ENCODE data around the gene MPHOSPH10.
"Not testable (repeated sequence)": the region's sequence is repeated elsewhere in the genome, so short reads cannot be mapped to it uniquely, and the experiment has no call there.

MPHOSPH10 gene

DNA sequence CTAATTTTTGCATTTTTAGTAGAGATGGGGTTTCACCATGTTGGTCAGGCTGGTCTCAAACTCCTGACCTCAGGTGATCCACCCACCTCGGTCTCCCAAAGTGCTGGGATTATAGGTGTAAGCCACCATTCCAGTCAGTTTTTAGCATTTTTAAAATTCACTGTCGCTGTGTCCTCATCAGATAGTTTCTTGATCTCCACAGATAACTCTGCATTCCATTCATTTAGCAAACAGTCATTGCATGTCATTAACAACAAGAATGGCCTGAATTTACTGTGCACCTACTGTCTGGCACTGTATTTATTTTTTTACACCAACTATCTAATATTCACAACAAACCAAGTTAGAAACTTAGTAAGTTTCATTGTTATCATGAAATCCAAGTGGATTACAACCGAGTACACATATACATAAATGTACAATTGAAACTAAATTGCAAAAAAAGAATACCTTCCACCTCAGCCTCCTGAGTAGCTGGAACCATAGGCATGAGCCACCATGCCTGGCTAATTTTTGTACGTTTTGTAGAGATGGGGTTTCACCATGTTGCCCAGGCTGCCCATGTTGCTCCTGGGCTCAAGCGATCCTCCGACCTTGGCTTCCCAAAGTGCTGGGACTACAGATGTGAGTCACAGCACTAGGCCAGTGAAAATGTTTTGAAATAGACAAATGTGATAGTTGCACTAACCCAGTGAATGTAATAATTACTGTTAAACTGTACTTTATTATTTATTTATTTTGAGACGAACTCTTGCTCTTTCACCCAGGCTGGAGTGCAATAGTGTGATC, 4.7 kb upstream of the MPHOSPH10 start:
- DNase-seq (ENCODE audit: low spot score), result no peak

DNA sequence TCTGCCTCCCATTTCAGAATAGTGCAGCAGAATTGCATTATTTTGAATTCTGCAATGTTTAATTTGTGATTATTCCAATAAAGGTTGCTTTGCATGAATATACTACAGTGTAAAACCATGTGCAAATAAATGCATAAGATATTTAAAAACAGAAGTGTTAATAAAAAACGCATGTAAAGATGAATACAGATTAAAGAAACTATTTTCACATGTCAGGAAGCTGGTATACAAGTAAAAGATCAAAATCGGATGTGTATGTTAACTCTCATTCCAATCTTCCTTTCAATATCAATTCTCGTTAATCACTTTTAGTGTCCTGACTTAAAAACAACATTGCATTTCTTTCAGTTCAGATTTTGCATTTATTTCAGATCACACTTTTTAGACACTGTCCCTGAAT, 3.5 kb upstream of the MPHOSPH10 start:
- DNase-seq (ENCODE audit: low spot score), result no peak

DNA sequence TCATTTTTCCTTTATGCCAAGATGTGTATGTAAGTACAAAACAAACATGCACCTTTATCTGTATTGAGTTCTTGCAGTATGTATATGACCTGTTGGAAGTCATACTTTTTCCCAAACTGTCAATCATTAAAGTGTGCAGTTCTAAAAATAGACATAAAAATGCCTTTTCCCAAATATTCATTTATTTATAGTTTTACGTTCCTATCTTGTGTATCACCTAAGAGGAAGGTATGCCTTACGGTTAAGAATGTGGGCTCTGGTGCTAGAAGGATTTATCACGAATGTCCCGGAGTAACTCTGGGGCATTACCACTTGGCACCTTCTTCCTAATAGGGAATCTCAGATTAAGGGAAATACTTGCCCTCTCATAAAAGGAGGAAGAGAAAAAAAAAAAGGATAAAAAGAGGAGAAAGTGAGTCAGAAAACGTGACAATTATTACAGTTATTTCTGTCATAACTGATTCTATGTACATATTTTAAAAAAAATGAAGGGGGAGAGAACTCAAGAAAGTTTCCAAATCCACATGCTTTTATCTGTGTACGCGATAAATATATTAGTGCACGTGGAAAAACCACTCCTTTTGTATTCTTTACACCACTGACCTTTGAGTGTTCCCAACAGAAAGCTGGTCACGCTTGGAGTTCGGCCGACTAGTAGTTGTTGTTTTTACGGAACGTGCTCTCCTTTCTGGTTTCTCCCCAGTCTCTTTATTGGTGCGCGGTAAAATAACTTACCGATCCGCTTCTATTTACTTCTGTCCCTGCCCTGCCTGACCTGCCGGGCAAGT, 1.1 kb upstream of the MPHOSPH10 start:
- DNase-seq (ENCODE audit: low spot score), result peak; percentile 13

GRCh38 chr2:71129902-71130151, 607 bp upstream of the MPHOSPH10 start:
- peak; percentile 74 for DNase-seq (ENCODE audit: low spot score)

DNA sequence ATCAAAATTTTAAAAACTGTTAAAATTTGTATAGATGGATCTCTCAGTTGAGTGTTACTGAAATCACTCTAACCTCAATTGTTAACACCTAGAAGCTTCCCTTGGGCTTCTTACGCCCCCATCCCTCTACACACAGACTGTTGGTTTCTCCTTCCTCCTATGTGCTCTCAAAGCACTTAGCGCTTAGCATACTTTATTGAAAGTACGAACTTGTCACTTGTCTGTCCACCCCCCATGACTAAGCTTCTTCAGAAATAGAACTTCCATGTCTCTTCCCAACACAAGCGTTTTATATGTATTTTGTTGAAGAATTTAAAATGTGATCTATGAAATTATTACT, 441 bp downstream of the MPHOSPH10 start:
- DNase-seq (ENCODE audit: low spot score), result peak; percentile 31

DNA sequence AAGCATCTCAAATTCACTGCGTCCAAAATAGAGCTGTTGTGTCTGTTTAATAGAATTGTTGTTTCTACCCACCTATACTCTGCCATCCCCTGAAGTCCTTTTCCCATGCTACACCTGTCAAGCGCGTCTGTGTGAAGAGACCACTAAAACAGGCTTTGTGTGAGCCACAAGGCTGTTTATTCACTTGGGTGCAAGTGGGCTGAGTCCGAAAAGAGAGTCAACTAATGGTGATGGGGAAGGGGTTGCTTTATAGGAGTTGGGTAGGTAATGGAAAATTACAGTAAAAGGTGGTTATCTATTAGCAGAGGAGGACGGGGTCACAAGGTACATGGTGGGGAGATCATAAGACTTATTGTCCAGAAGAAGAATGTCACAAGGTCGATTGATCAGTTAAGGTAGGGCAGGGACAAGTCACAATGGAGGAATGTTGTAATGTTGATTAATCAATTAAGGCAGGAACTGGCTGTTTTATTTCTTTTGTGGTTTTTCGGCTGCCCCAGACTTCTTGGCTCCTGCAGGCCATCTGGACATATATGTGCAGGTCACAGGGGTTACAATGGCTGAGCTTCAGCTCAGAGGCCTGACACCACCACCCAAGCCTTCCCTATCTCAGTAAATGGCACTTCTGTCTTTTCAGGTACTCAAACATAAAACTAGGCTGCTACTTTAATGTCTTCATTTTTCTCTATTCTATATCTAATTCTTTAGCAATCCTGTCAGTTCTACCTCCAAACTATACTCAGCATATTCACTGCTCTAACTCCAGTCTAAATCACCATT, 1.1 kb downstream of the MPHOSPH10 start:
- DNase-seq (ENCODE audit: low spot score), result not testable (repeated sequence)

GRCh38 chr2:71133603-71134002, 3.2 kb downstream of the MPHOSPH10 start:
- DNase-seq (ENCODE audit: low spot score), result no peak

DNA sequence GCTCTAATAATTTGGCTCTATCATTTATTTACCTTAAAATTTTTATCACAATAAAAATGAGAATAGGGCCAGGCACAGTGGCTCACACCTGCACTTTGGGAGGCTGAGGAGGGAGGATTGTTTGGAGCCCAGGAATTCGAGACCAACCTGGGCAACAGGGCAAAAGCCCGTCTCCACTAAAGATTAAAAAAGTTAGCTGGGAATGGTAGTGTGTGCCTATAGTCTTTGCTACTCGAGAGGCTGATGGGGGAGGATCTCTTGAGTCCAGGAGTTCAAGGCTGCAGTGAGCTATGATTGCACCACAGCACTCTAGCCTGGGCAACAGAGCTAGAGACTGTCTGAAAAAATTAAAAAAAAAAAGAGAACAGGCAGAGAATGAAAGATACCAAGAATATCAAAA, 5.7 kb downstream of the MPHOSPH10 start:
- no peak for DNase-seq (ENCODE audit: low spot score)

DNA sequence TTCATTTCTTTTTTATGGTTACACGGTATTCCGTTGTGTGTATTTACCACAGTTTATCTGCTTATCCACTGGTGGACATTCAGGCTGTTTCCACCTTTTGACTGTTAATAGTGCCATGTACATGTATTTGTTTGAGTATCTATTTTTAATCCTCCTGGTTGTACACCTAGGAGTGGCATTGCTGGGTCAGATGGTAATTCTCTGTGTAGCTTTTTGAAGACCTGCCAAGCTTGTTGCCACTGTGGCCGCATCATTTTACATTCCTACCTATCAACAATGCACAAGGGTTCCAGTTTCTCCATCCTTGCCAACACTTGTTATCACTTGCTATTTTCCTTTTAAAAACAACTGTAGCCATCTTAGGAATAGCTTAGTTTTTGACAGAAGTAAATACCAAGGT, 13.3 kb downstream of the MPHOSPH10 start:
- DNase-seq (ENCODE audit: low spot score), result no peak

DNA sequence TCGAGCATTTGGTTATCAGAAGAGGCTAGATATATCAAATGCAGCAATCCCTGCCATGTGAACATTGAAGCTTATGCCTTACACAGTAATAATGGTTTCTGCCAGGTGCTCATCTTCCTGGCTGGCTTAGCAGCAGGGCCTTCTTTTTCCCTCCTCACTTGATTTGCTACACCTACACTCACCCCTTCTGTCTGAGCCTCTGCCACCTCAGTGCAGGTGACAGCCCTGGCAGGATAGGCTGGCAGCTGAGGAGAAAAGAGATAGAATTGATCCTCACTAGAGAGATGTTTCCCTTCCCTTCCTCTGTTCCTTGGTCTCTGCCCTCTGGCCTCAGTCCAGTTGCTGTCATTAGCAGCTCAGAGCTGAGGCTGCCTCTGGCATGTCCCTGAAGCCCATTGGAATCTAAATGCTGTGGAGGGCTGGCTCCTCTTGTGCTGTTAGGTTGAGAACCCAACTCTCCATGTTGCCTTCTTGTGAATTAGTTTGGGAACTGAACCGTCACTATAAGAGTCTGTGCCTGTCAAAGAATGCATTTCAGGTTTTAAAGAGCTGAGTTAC, 18.2 kb downstream of the MPHOSPH10 start:
- DNase-seq (ENCODE audit: low spot score), result no peak

DNA sequence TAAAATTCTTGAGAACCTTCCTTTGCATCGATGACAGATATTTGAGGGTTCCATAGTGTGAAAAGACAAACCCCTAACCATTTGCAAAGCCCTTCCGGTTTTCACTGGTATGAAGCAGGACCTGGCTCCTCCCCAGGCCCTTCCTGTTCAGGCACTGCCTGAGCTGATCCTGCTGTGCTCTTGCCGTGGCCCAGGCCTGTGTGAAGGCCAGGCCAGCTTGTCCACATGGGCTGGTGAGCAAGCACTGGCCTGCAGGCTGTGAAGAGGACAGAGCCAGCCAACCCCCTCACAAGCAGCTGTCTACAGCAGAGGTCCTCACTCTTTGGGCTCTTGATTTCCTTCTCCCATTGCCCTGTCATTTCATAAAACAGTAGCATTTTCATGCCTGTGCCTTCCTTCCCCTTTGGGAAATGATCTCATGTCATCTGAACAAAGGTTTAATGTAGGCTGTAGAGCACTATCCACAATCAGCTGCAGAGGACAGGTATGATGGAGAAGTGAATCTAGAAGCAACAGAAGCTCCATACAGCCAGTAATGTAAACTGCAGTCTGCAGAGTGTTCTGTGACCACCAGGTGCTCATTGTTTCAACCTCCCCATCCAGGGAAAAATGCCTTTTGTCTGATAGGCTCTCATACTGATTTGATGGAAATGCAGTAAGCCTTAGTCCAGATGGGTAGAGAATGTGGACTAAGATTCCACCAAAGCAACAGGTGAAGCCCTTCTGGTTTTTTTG, 19.8 kb downstream of the MPHOSPH10 start:
- DNase-seq (ENCODE audit: low spot score), result peak; percentile 38

GRCh38 chr2:71151620-71152019, 21.2 kb downstream of the MPHOSPH10 start:
- no peak for DNase-seq (ENCODE audit: low spot score)

DNA sequence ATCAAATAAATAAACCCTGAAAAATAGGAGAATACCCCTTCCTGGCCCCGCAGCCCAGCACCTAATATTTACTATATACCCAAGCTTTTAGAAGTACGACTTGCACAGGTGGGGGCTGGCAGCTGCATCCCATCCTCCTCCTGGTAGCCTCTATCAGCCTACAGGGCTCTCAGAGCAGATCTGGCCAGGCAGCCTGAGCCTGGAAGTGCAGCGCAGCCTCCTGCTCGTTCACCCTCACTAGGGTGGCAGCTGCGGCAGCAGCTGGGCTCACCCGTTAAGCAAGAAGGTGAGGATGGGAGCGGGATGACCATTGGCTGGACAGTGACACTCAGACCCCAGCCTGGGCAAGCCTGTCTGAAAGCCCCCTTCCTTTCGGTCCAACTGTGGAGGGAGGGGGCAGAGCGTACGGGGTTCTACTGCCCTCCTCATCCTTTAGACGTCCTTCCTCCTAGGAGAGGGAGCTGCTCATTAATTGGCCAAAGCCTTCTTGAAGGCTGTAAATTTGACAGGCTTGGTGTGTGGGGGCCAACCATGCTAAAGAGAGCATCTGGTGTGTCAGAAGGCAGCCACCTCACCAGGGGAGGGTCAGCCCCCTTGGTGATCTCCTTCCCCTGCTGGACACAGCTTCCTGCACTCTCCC, 23.3 kb downstream of the MPHOSPH10 start:
- DNase-seq (ENCODE audit: low spot score), result no peak

DNA sequence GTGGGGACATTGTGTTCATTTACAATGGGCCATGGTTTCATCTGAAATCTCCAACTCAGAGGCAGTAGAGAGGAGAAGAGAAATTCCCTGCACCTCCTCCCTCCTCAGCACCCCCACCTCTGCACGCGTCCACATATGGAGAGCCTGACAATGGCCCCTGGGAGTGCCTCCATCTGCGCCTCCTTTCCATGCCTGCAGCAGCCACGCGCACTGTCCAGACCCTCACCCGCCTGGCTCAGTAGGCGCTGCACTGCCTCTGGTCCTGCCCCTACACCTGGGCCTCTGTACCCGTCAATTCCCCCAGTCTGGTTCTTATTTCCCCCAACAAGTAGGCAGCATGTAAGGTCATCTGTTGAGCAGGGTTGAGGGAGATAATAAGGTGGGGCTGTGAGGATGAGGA, 23.8 kb downstream of the MPHOSPH10 start:
- DNase-seq (ENCODE audit: low spot score), result no peak

- DNase-seq (ENCODE audit: low spot score), result peak; percentile 42
These were observed 24.4 kb downstream of the MPHOSPH10 start for GRCh38 chr2:71154798-71155197.

- no peak for DNase-seq (ENCODE audit: low spot score)
These were observed 25.4 kb downstream of the MPHOSPH10 start for GRCh38 chr2:71155846-71156245.

GRCh38 chr2:71156573-71156972, 26.1 kb downstream of the MPHOSPH10 start:
- no peak for DNase-seq (ENCODE audit: low spot score)

DNA sequence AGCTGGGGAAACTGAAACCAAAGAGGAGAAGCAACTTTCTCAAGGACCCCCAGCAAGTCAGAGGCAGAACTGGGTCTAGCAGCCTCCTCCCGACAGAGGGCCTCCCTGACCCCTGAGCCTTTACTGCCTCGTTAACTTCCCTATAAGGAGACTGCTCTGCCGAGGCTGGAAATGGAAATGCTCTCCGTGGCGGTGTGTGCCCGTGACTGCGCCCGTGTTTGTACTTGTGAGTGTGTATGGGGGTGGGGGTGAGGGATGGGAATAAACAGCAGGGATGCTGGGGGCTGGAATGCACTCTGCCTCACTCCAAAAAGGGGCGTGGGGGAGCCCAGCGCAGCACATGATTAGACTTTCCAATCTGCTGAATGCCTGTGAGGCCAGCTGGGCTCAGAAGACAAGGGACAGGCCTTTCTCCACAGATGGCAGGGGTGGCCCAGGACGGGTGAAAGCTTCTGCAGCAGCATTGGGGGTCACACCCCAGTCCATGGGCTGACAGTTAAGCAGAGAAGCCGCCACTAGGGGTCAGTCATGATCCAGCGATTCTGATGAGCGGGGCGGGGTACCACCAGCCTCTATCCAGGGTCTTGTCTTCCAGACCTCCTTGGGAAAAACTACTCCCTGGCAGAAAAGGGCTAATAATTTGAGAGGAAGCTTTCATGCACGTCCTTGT, 26.8 kb downstream of the MPHOSPH10 start:
- DNase-seq (ENCODE audit: low spot score), result peak; percentile 54

GRCh38 chr2:71166812-71167211, 36.4 kb downstream of the MPHOSPH10 start:
- DNase-seq (ENCODE audit: low spot score), result no peak

DNA sequence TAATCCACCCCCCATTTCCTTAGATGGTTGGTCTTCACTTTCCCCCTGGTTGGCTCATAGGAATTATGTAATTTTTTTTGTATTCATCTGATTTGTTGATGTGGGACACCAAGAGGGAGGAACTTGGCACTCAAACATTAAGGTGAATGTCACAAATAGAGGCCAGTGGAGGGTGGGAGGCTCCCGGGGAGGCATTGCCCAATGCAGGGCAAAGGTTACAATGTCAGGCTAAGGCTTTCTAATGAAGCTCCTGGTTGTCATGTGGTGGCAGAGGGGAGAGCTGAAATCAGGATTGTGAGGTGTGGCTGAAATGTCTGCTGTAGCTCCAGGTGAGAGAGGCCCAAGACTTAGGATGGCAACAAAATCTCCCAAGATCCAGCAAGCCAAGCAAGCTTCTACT, 42.7 kb downstream of the MPHOSPH10 start:
- no peak for DNase-seq (ENCODE audit: low spot score)

DNA sequence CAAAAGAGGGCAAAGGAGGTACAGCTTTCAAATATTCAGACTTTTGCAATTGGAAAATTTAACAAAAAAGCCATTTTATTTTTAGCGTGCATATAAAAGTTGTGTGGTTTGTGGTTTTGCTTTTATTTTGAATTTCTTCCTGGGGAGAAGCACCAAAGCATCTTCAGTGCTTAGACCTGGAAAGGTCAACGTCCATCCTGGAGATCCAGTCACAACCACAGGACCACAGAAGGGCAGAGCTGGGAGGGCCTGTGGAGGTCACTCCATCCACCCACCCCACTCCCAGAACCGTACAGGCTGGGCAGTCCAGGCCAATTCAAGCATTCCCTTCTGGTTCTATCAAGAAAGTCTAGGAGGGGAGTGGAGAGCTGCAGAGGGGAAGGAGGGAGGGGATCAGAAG, 43.8 kb downstream of the MPHOSPH10 start:
- no peak for DNase-seq (ENCODE audit: low spot score)

Data from cerebellar cortex (tissue), 1 donor.